Neuronal stem cell (in vitro differentiated cells): Measurements from ENCODE around the gene EHMT1.
"Not testable (repeated sequence)": the region's sequence is repeated elsewhere in the genome, so short reads cannot be mapped to it uniquely, and the experiment has no call there.

Source experiments
- DNase-seq: peaks from one replicate; pipeline ENCODE4 v3.0.0-alpha.2; 2013; ENCODE audit warnings: low spot score
- H2AFZ ChIP-seq: one replicate; pipeline ENCODE4 v1.6.1; 2013; ENCODE audit warnings: mild to moderate bottlenecking, low read length, inconsistent platforms
- H2AK5ac ChIP-seq: 2 replicates; pipeline ENCODE4 v1.6.1; 2013; ENCODE audit warnings: low read depth, mild to moderate bottlenecking, inconsistent platforms, low read length, moderate library complexity, mixed read lengths
- H2BK120ac ChIP-seq: 2 replicates; pipeline ENCODE4 v1.6.1; 2013; ENCODE audit warnings: low read depth, mild to moderate bottlenecking, inconsistent platforms, low read length, moderate library complexity, mixed read lengths
- H2BK12ac ChIP-seq: one replicate; pipeline ENCODE4 v1.6.1; 2013; ENCODE audit warnings: low read length, inconsistent platforms
- H2BK15ac ChIP-seq: 2 replicates; pipeline ENCODE4 v1.6.1; 2013; ENCODE audit warnings: mild to moderate bottlenecking, low read length, inconsistent platforms, mixed read lengths
- H2BK5ac ChIP-seq: one replicate; pipeline ENCODE4 v1.6.1; 2013; ENCODE audit warnings: inconsistent platforms, mild to moderate bottlenecking, low read length, moderate library complexity
- H3K14ac ChIP-seq: one replicate; pipeline ENCODE4 v1.6.1; 2013; ENCODE audit warnings: low read length, inconsistent platforms
- H3K18ac ChIP-seq: 2 replicates; pipeline ENCODE4 v1.6.1; 2013; ENCODE audit warnings: low read length, inconsistent platforms
- H3K23ac ChIP-seq: 2 replicates; pipeline ENCODE4 v1.6.1; 2013; ENCODE audit warnings: low read depth, mild to moderate bottlenecking, mixed read lengths, low read length, inconsistent platforms; ENCODE audit not compliant: poor library complexity
- H3K27ac ChIP-seq: replicated peaks from 3 replicates; pipeline ENCODE4 v1.5.1; 2013; ENCODE audit warnings: low read length, inconsistent platforms
- H3K27me3 ChIP-seq, 3 experiments: 2 replicates each; pipeline ENCODE4 v1.6.1; 2013; ENCODE audit warnings: low read length in 3 of 3, mild to moderate bottlenecking in 2 of 3, inconsistent platforms in 1 of 3, low read depth in 1 of 3, mixed read lengths in 1 of 3, moderate library complexity in 1 of 3; ENCODE audit not compliant: control insufficient read depth in 3 of 3, insufficient read depth in 3 of 3
- H3K36me3 ChIP-seq, 2 donors: replicated peaks in 1 of 2; 2 replicates each; pipeline ENCODE4 v1.6.1; 2013; ENCODE audit warnings: low read length in 2 of 2; ENCODE audit not compliant: control insufficient read depth in 2 of 2, insufficient read depth in 2 of 2
- H3K4ac ChIP-seq: 2 replicates; pipeline ENCODE4 v1.6.1; 2013; ENCODE audit warnings: inconsistent platforms, mild to moderate bottlenecking, low read length, moderate library complexity
- H3K4me1 ChIP-seq, 2 donors: 1 replicate in 1 of 2; 2 replicates in 1 of 2; pipeline ENCODE4 v1.6.1; 2013; ENCODE audit warnings: low read length in 2 of 2, low read depth in 1 of 2; ENCODE audit not compliant: control insufficient read depth in 2 of 2, insufficient read depth in 1 of 2
- H3K4me2 ChIP-seq: one replicate; pipeline ENCODE4 v1.6.1; 2013; ENCODE audit warnings: mild to moderate bottlenecking, low read length, inconsistent platforms; ENCODE audit not compliant: insufficient read depth, poor library complexity, severe bottlenecking
- H3K4me3 ChIP-seq, 2 donors: 2 replicates each; pipeline ENCODE4 v1.5.1; 2013; ENCODE audit warnings: low read length in 2 of 2, mild to moderate bottlenecking in 2 of 2, inconsistent platforms in 1 of 2, moderate library complexity in 1 of 2
- H3K79me1 ChIP-seq: one replicate; pipeline ENCODE4 v1.6.1; 2013; ENCODE audit warnings: low read depth, mild to moderate bottlenecking, inconsistent platforms, low read length, moderate library complexity
- H3K9ac ChIP-seq: one replicate; pipeline ENCODE4 v1.6.1; 2013; ENCODE audit warnings: mild to moderate bottlenecking, low read depth, low read length, inconsistent platforms; ENCODE audit not compliant: poor library complexity
- H3K9me3 ChIP-seq, 2 donors: replicated peaks in 1 of 2; 2 replicates each; pipeline versions ENCODE3 to v1.6.1; 2013; ENCODE audit warnings: low read length in 2 of 2, mild to moderate bottlenecking in 2 of 2, inconsistent platforms in 1 of 2, low read depth in 1 of 2, mixed read lengths in 1 of 2, moderate library complexity in 1 of 2; ENCODE audit not compliant: control insufficient read depth in 2 of 2, insufficient read depth in 1 of 2
- H4K8ac ChIP-seq: one replicate; pipeline ENCODE4 v1.6.1; 2013; ENCODE audit warnings: low read depth, mild to moderate bottlenecking, inconsistent platforms, low read length, moderate library complexity
- H4K91ac ChIP-seq: one replicate; pipeline ENCODE4 v1.6.1; 2013; ENCODE audit warnings: low read length, low read depth, mild to moderate bottlenecking, inconsistent platforms; ENCODE audit not compliant: poor library complexity
- WGBS, 2 donors: extraction: QIAGEN DNeasy Blood & Tissue Kit; methylation state at CpG; one replicate each; pipeline ENCODE4 v1.1.7; 2013; ENCODE audit warnings: missing lambda C conversion rate in 2 of 2, mixed read lengths in 1 of 2; ENCODE audit not compliant: insufficient read length in 2 of 2, insufficient replicate concordance in 1 of 2; ENCODE audit errors: extremely low coverage in 2 of 2; 5-methylcytosine and 5-hydroxymethylcytosine counted together

The EHMT1 gene

DNA sequence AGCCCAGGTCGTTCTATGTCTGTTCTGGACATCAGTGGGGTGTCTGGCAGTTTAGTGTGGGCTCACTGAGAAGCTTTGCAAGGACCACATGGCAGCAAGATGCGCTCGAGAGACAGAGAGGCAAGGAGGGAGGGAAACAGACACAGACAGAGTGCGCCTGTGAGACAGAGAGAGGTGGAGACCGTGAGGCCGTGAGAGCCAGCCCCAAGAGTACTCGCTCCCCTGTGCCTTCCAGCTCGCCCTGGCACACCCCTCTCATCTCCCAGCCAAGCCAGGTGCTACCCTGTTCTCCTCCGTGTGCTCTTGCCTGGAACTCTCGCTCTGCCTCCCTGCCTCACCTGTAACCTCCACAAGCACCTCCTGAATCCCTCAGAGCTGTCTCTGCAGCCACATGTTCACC lies 106.8 kb downstream of the EHMT1 start:
- no peak overlapping the region for H3K27ac ChIP-seq
- no peak overlapping the region for H3K4ac ChIP-seq
- H3K27me3 ChIP-seq = no peaks in the 10 kb centered on the region
- no peak overlapping the region for H2AFZ ChIP-seq
- no peak overlapping the region for H3K9ac ChIP-seq
- H2BK5ac ChIP-seq = no peak overlapping the region
- no peak overlapping the region for H4K91ac ChIP-seq
- no peak overlapping the region for H2BK12ac ChIP-seq
- no peak overlapping the region for H3K4me2 ChIP-seq
- H3K9me3 ChIP-seq = peaks cover 11 to 33% of the 10 kb centered on the region in 2 donors
- no peak overlapping the region for H3K14ac ChIP-seq
- H2BK15ac ChIP-seq = no peak overlapping the region
- peaks cover 0 to 7% of the 10 kb centered on the region in 2 donors for H3K4me1 ChIP-seq
- H2BK120ac ChIP-seq = no peak overlapping the region
- peaks cover 36 to 80% of the 10 kb centered on the region in 2 donors for H3K36me3 ChIP-seq
- no peak overlapping the region for H3K23ac ChIP-seq
- no peak overlapping the region for H3K18ac ChIP-seq
- peaks cover 16% of the 10 kb centered on the region for H3K79me1 ChIP-seq
- H3K4me3 ChIP-seq = no peak overlapping the region
- no peak for DNase-seq
- WGBS, 2 donors = no CpG with 5 or more reads among the region's 10 CpGs
- no peak overlapping the region for H4K8ac ChIP-seq
- H2AK5ac ChIP-seq = no peak overlapping the region

DNA sequence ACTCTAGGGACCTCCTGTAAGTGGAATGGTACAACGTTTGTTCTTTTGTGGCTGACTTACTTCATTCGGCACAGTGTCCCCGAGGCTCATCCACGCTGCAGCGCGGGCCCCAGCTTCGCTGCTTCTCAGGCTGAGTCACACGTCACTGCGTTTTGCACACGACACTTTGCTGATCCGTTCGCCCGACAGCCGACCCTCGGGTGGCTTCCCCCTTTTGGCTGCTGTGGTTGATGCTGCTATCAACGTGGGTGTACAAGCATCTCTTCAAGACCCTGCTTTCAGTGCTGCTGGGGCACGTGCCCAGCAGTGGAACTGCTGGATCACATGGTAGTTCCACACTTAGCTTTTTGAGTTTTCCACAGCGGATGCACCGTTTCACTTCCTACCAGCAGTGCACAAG lies 107.5 kb downstream of the EHMT1 start:
- not testable (repeated sequence) for H2BK15ac ChIP-seq, H4K8ac ChIP-seq, H4K91ac ChIP-seq, H2AK5ac ChIP-seq, H2BK5ac ChIP-seq, H3K27me3 ChIP-seq, H3K18ac ChIP-seq, H2BK120ac ChIP-seq, H3K27ac ChIP-seq, H3K4me3 ChIP-seq, H3K4me2 ChIP-seq, H3K4me1 ChIP-seq, H3K14ac ChIP-seq, H3K9ac ChIP-seq, H2BK12ac ChIP-seq, H3K4ac ChIP-seq, H3K23ac ChIP-seq, H2AFZ ChIP-seq, DNase-seq
- WGBS, 2 donors = no CpG with 5 or more reads among the region's 19 CpGs
- peaks cover 11 to 38% of the 10 kb centered on the region in 2 donors for H3K9me3 ChIP-seq
- peaks cover 16% of the 10 kb centered on the region for H3K79me1 ChIP-seq
- H3K36me3 ChIP-seq = peaks cover 38 to 82% of the 10 kb centered on the region in 2 donors

DNA sequence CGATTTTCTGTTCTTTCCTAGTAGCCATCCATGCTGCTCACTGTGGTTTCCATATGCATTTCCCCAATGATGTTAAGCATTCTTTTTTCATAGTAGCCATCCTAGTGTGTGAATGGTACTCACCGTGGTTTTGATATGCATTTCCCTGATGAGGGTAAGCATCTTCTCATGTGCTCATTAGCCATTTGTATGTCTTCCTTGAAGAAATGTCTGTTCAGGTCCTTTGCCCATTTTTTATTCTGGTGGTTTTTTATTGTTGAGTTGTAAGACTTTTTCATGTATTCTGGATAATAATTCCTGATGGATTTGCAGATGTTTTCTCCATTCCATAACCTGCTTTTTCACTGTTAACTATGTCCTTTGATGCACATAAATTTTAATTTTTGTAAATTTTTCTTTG lies 108.0 kb downstream of the EHMT1 start:
- H4K91ac ChIP-seq = no peak overlapping the region
- peaks cover 13 to 42% of the 10 kb centered on the region in 2 donors for H3K9me3 ChIP-seq
- no peak overlapping the region for H2AFZ ChIP-seq
- H3K36me3 ChIP-seq = peaks cover 42 to 82% of the 10 kb centered on the region in 2 donors
- no peak overlapping the region for H2BK12ac ChIP-seq
- no peak overlapping the region for H2BK15ac ChIP-seq
- H3K18ac ChIP-seq = no peak overlapping the region
- no peaks in the 10 kb centered on the region for H3K27me3 ChIP-seq
- H3K27ac ChIP-seq = no peak overlapping the region
- no peak overlapping the region for H3K4me2 ChIP-seq
- H3K4me1 ChIP-seq = peaks cover 0 to 5% of the 10 kb centered on the region in 2 donors
- H3K4ac ChIP-seq = no peak overlapping the region
- H3K9ac ChIP-seq = no peak overlapping the region
- no peak overlapping the region for H2BK5ac ChIP-seq
- H3K79me1 ChIP-seq = peaks cover 16% of the 10 kb centered on the region
- H3K23ac ChIP-seq = no peak overlapping the region
- no peak overlapping the region for H2AK5ac ChIP-seq
- no peak for DNase-seq
- H3K4me3 ChIP-seq = no peak overlapping the region
- no peak overlapping the region for H4K8ac ChIP-seq
- H3K14ac ChIP-seq = no peak overlapping the region
- no CpG with 5 or more reads among the region's 2 CpGs for WGBS, 2 donors
- H2BK120ac ChIP-seq = no peak overlapping the region

DNA sequence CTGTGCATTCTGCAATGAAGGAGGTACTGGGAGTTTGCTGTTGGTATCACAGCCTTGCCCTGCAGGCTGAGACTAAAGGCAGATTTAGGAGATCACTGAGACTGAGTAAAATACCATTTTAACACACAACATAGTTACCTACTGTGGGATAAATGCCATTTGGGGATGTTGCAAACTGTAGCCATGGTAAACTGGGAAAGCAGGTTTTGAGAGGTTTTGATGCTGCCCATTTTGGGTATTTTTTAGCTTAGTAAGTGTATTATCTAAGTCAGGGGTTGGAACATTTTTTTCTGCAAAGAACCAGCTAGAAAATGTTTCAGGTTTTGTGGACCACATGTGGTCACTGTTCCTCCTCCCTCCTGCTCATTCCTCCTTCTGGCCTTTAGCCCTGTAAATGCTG lies 108.9 kb downstream of the EHMT1 start:
- H3K79me1 ChIP-seq = peaks cover 17% of the 10 kb centered on the region
- peaks cover 17 to 51% of the 10 kb centered on the region in 2 donors for H3K9me3 ChIP-seq
- no peak overlapping the region for H4K8ac ChIP-seq
- no peak overlapping the region for H2BK5ac ChIP-seq
- no peaks in the 10 kb centered on the region for H3K27me3 ChIP-seq
- H3K27ac ChIP-seq = no peak overlapping the region
- H2AK5ac ChIP-seq = no peak overlapping the region
- no peak overlapping the region for H2AFZ ChIP-seq
- H3K23ac ChIP-seq = no peak overlapping the region
- no peak for DNase-seq
- H3K9ac ChIP-seq = no peak overlapping the region
- no peak overlapping the region for H3K4ac ChIP-seq
- no peak overlapping the region for H3K18ac ChIP-seq
- no peak overlapping the region for H2BK120ac ChIP-seq
- no peak overlapping the region for H4K91ac ChIP-seq
- H3K4me2 ChIP-seq = no peak overlapping the region
- H3K36me3 ChIP-seq = peaks cover 50 to 84% of the 10 kb centered on the region in 2 donors
- H3K4me1 ChIP-seq = peaks cover 0 to 5% of the 10 kb centered on the region in 2 donors
- H2BK12ac ChIP-seq = no peak overlapping the region
- H3K4me3 ChIP-seq = no peak overlapping the region
- H3K14ac ChIP-seq = no peak overlapping the region
- no peak overlapping the region for H2BK15ac ChIP-seq
